GM12878 (cell line): ENCODE measurements around the gene TARS3. TPM values are rescaled to one million over a fixed set of nuclear protein-coding genes. Genes with fewer than 3 reads are reported as not detected.

Experiments
- ATAC-seq: fragments of 200-7000 bp; cut with Tn5 transposase; 3 replicates; pipeline ENCODE4 v1.9.1; 2020; ENCODE audit warnings: mild to moderate bottlenecking, moderate library complexity
- BruUV-seq: library from RNA; stranded (reverse); fragments of 400-500 nt; replicated peaks from 2 replicates; lab custom pipeline; 2021; lab: Mats Ljungman, UMichigan
- CTCF ChIA-PET: fragments of 300-600 bp; sonication (Branson Sonifier 250); formaldehyde crosslinking; extraction: SDS; loops from one replicate; lab custom pipeline; 2021; ENCODE audit warnings: inconsistent platforms; lab: Yijun Ruan, JAX
- POLR2A ChIA-PET: fragments of 350-600 bp; formaldehyde crosslinking; extraction: SDS; loops from one replicate; lab custom pipeline; 2021; ENCODE audit warnings: inconsistent platforms; lab: Charles Lee
- RAD21 ChIA-PET: fragments of 300-600 bp; sonication (Branson Sonifier 250); formaldehyde crosslinking; loops from one replicate; lab custom pipeline; 2023; ENCODE audit warnings: antibody characterized with exemption; ENCODE audit not compliant: unreplicated experiment; lab: Charles Lee
- SMC1A ChIA-PET: fragments of 300-600 bp; sonication (Branson Sonifier 250); formaldehyde crosslinking; loops from one replicate; lab custom pipeline; 2023; ENCODE audit not compliant: unreplicated experiment, uncharacterized antibody; lab: Charles Lee
- DNase-seq: peaks from one replicate; pipeline ENCODE4 v3.0.0-alpha.2; 2011; ENCODE audit warnings: low read depth, low spot score
- FAIRE-seq: peaks from 3 replicates; lab custom pipeline; 2011; peaks lifted over from hg19 to GRCh38; lab: Jason Lieb, UNC
- H2AFZ ChIP-seq: 2 replicates; pipeline ENCODE4 v1.6.0; 2011; ENCODE audit warnings: low read depth, low read length, control low read depth; ENCODE audit not compliant: control insufficient read depth
- H3K27ac ChIP-seq: 2 replicates; pipeline ENCODE4 v1.5.1; 2011; ENCODE audit warnings: control low read depth; ENCODE audit not compliant: control insufficient read depth, insufficient read depth
- H3K27me3 ChIP-seq, 2 experiments: replicated peaks in 1 of 2; 2 replicates each; pipeline versions ENCODE4 v1.6.0 to v1.6.1; 2011; ENCODE audit warnings: low read length in 1 of 2; ENCODE audit not compliant: control insufficient read depth in 2 of 2, insufficient read depth in 2 of 2
- H3K36me3 ChIP-seq, 2 experiments: 2 replicates each; pipeline ENCODE4 v1.5.1; 2011; ENCODE audit warnings: low read length in 1 of 2; ENCODE audit not compliant: control insufficient read depth in 2 of 2, insufficient read depth in 2 of 2
- H3K4me1 ChIP-seq: 2 replicates; pipeline ENCODE4 v1.6.1; 2011; ENCODE audit warnings: mild to moderate bottlenecking, low read length, moderate library complexity, mixed read lengths; ENCODE audit not compliant: control insufficient read depth, insufficient read depth
- H3K4me2 ChIP-seq: 2 replicates; pipeline ENCODE4 v1.6.0; 2011; ENCODE audit warnings: control low read depth; ENCODE audit not compliant: control insufficient read depth, insufficient read depth
- H3K4me3 ChIP-seq: fragments of 200-600 bp; sonication (generic); 2 replicates; pipeline ENCODE4 v1.5.1; 2016
- H3K79me2 ChIP-seq: 2 replicates; pipeline ENCODE4 v1.6.0; 2011; ENCODE audit warnings: low read length; ENCODE audit not compliant: control insufficient read depth, insufficient read depth
- H3K9ac ChIP-seq: 2 replicates; pipeline ENCODE4 v1.8.0; 2011; ENCODE audit warnings: low read length, control low read depth, mixed read lengths; ENCODE audit not compliant: control insufficient read depth, insufficient read depth
- H3K9me3 ChIP-seq: replicated peaks from 3 replicates; pipeline ENCODE4 v1.5.1; 2011; ENCODE audit warnings: mild to moderate bottlenecking, low read length; ENCODE audit not compliant: control insufficient read depth, insufficient read depth
- H4K20me1 ChIP-seq: 2 replicates; pipeline ENCODE4 v1.6.0; 2011; ENCODE audit not compliant: control insufficient read depth, insufficient read depth
- ATF7 ChIP-seq: fragments of 450-650 bp; IDR thresholded peaks from 2 replicates; pipeline ENCODE4 v1.6.1; 2016; ENCODE audit warnings: low read depth, mild to moderate bottlenecking
- BCL3 ChIP-seq: IDR thresholded peaks from 2 replicates; pipeline ENCODE4 v1.6.1; 2011; ENCODE audit warnings: borderline replicate concordance, low read depth, mild to moderate bottlenecking, moderate library complexity, low read length; ENCODE audit not compliant: insufficient read depth, poor library complexity, severe bottlenecking
- DPF2 ChIP-seq: fragments of 450-650 bp; IDR thresholded peaks from 2 replicates; pipeline ENCODE4 v1.6.1; 2017; ENCODE audit warnings: mild to moderate bottlenecking
- JUNB ChIP-seq: IDR thresholded peaks from 2 replicates; pipeline ENCODE4 v1.6.1; 2016; ENCODE audit warnings: antibody characterized with exemption, mild to moderate bottlenecking
- SIX5 ChIP-seq: IDR thresholded peaks from 2 replicates; pipeline ENCODE4 v1.6.1; 2011; ENCODE audit warnings: mild to moderate bottlenecking, low read depth, low read length, moderate library complexity; ENCODE audit not compliant: severe bottlenecking
- SMAD5 ChIP-seq: IDR thresholded peaks from 2 replicates; pipeline ENCODE4 v1.6.1; 2016; ENCODE audit warnings: antibody characterized with exemption, low read depth
- TCF12 ChIP-seq: IDR thresholded peaks from 2 replicates; pipeline ENCODE4 v1.6.1; 2011; ENCODE audit warnings: low read depth, mild to moderate bottlenecking, low read length
- WGBS: methylation state at CpG from one replicate; pipeline ENCODE4 v1.1.6; 2016; ENCODE audit warnings: low lambda C conversion rate; ENCODE audit not compliant: insufficient replicate concordance, insufficient coverage; ENCODE audit errors: missing lambda C conversion rate; 5-methylcytosine and 5-hydroxymethylcytosine counted together
- in situ Hi-C: fragments of 300-500 bp; cut with MboI; formaldehyde crosslinking; loops from 9 replicates; pipeline ENCODE4 v1.14.3; 2018; ENCODE audit warnings: mixed read lengths
- intact Hi-C: fragments of 100-400 bp; cut with micrococcal nuclease; formaldehyde crosslinking; loops from one replicate; pipeline ENCODE4 v1.14.2; 2022; ENCODE audit not compliant: unreplicated experiment
- polyA plus RNA-seq, 11 experiments: library from polyadenylated mRNA; depleted of rRNA in 4 of 11; unstranded in 6 of 11; stranded (reverse) in 5 of 11; fragments of >200 nt; fragmentation: Nextera tagmentation in 4 of 11; fragmentation: Illumina TruSeq in 1 of 11; extraction: Ambion mirVana in 4 of 11; extraction: Trizol in 1 of 11; gene quantifications; 1 replicate in 1 of 11; 2 replicates in 10 of 11; pipeline versions ENCODE4 v1.2.1 to v1.2.3, GENCODE V29; 2011 to 2016; ENCODE audit warnings: inconsistent platforms in 2 of 11, missing spikeins in 2 of 11, low read depth in 1 of 11
- total RNA-seq, 4 experiments: library from RNA; depleted of rRNA in 3 of 4; stranded (reverse); fragments of >200 nt in 3 of 4; fragmentation: Illumina TruSeq in 1 of 4; extraction: Trizol in 1 of 4; gene quantifications; 2 replicates each; pipeline versions ENCODE4 v1.2.1 to v1.2.3, GENCODE V29; 2013 to 2021

The TARS3 gene
- total and polyA plus RNA-seq, 10 of the 15 experiments (the other 5 are each of a cell fraction or from before 2014, with no cell fraction given), result 1.4 to 7.8 (median 5.3) TPM

- DNase-seq (no peak), FAIRE-seq (no peak), ATAC-seq (no peak)
- RAD21 ChIA-PET, result no interaction called here
- intact Hi-C loops, result no loop called here
- 71% methylated on average over 5 of the region's 5 CpGs for WGBS
- H3K9ac ChIP-seq, result no peak overlapping the region
- no peaks in the 10 kb centered on the region for H3K9me3 ChIP-seq
- SMC1A ChIA-PET, result no interaction called here
- H4K20me1 ChIP-seq, result no peaks in the 10 kb centered on the region
- H3K4me2 ChIP-seq, result no peak overlapping the region
- in situ Hi-C loops, result no loop called here
- CTCF ChIA-PET, result no interaction called here
- H3K36me3 ChIP-seq, result peaks cover 0 to 9% of the 10 kb centered on the region in 2 experiments; a peak in 1 of 4 replicates
- no peaks in the 10 kb centered on the region for H3K4me1 ChIP-seq
- BruUV-seq, result no TSS peak
- H3K79me2 ChIP-seq, result no peaks in the 10 kb centered on the region
- no peak for TF ChIP-seq JUNB
- POLR2A ChIA-PET, result no interaction called here
- no peaks in the 10 kb centered on the region for H3K27me3 ChIP-seq
- no peak overlapping the region for H3K4me3 ChIP-seq
- H2AFZ ChIP-seq, result no peak overlapping the region
- H3K27ac ChIP-seq, result no peak overlapping the region
Measured at GRCh38 chr15:101709466-101709865, 14.8 kb downstream of the TARS3 start.

GRCh38 chr15:101707983-101708382 lies 16.3 kb downstream of the TARS3 start:
- Histone ChIP-seq H3K4me3 (no peak overlapping the region), H3K27me3 (no peaks in the 10 kb centered on the region), H3K9me3 (no peaks in the 10 kb centered on the region), H3K4me2 (no peak overlapping the region), H4K20me1 (no peaks in the 10 kb centered on the region), H3K27ac (no peak overlapping the region), H3K36me3 (no peaks in the 10 kb centered on the region; a peak in 1 of 4 replicates), H3K79me2 (no peaks in the 10 kb centered on the region), H2AFZ (no peak overlapping the region), H3K9ac (no peak overlapping the region), H3K4me1 (no peaks in the 10 kb centered on the region)
- 74% methylated on average over 4 of the region's 4 CpGs for WGBS
- ATAC-seq (no peak), FAIRE-seq (no peak), DNase-seq (no peak)
- RAD21 ChIA-PET, result no interaction called here
- in situ Hi-C loops, result no loop called here
- TF ChIP-seq SIX5 (no peak), DPF2 (no peak), BCL3 (no peak), TCF12 (no peak), ATF7 (no peak), SMAD5 (no peak)
- SMC1A ChIA-PET, result no interaction called here
- POLR2A ChIA-PET, result interaction anchor here (0.9 kb wide), 1 partner anchor 14 kb away, joined by 3 read pairs; no protein-coding TSS in a partner anchor
- intact Hi-C loops, result no loop called here
- CTCF ChIA-PET, result no interaction called here
- no TSS peak for BruUV-seq
